GM18909 (cell line): ENCODE measurements around the gene ATOH8.

ENCODE experiments used
- ATAC-seq: cut with Tn5 transposase; IDR thresholded peaks from one replicate; pipeline ENCODE4 v1.9.1; 2021; ENCODE audit warnings: mild to moderate bottlenecking; ENCODE audit not compliant: unreplicated experiment, poor library complexity

The ATOH8 gene

GRCh38 chr2:85767803-85768665, 14.2 kb downstream of the ATOH8 start:
- ATAC-seq, result no peak

GRCh38 chr2:85768713-85769112, 14.9 kb downstream of the ATOH8 start:
- ATAC-seq, result no peak

- no peak for ATAC-seq
Observed at GRCh38 chr2:85769236-85769982, 15.6 kb downstream of the ATOH8 start.

- no peak for ATAC-seq
Observed at GRCh38 chr2:85769983-85770362, 16.2 kb downstream of the ATOH8 start.

- ATAC-seq, result no peak
Observed at GRCh38 chr2:85770369-85770768, 16.6 kb downstream of the ATOH8 start.

GRCh38 chr2:85770786-85771409, 17.1 kb downstream of the ATOH8 start:
- no peak for ATAC-seq

- no peak for ATAC-seq
Observed at GRCh38 chr2:85771486-85771885, 17.7 kb downstream of the ATOH8 start.

- no peak for ATAC-seq
Observed at GRCh38 chr2:85772019-85772745, 18.4 kb downstream of the ATOH8 start.

GRCh38 chr2:85772841-85773491, 19.2 kb downstream of the ATOH8 start:
- ATAC-seq, result no peak

- ATAC-seq, result no peak
Observed at GRCh38 chr2:85773692-85774091, 19.9 kb downstream of the ATOH8 start.

GRCh38 chr2:85774126-85774978, 20.6 kb downstream of the ATOH8 start:
- no peak for ATAC-seq

GRCh38 chr2:85775406-85776381, 21.9 kb downstream of the ATOH8 start:
- ATAC-seq, result no peak

- ATAC-seq, result no peak
Observed at GRCh38 chr2:85776672-85777071, 22.9 kb downstream of the ATOH8 start.

- no peak for ATAC-seq
Observed at GRCh38 chr2:85777441-85777861, 23.7 kb downstream of the ATOH8 start.

- ATAC-seq, result no peak
Observed at GRCh38 chr2:85778646-85779379, 25.0 kb downstream of the ATOH8 start.

- ATAC-seq, result no peak
Observed at GRCh38 chr2:85779641-85780315, 26.0 kb downstream of the ATOH8 start.
